HL-60 (cell line): ENCODE results near the gene SVBP.

Source experiments
- GABPA ChIP-seq: IDR thresholded peaks from 2 replicates; pipeline ENCODE4 v1.6.1; 2012; ENCODE audit warnings: low read depth
- POLR2AphosphoS5 ChIP-seq: IDR thresholded peaks from 2 replicates; pipeline ENCODE4 v1.6.1; 2012; ENCODE audit warnings: low read depth
- TF ChIP-seq, protein P1 (sequence below): IDR thresholded peaks from one replicate; pipeline ENCODE4 v1.5.1; 2011; ENCODE audit warnings: low read length, control low read depth, inconsistent platforms; ENCODE audit not compliant: insufficient read depth

DNA sequence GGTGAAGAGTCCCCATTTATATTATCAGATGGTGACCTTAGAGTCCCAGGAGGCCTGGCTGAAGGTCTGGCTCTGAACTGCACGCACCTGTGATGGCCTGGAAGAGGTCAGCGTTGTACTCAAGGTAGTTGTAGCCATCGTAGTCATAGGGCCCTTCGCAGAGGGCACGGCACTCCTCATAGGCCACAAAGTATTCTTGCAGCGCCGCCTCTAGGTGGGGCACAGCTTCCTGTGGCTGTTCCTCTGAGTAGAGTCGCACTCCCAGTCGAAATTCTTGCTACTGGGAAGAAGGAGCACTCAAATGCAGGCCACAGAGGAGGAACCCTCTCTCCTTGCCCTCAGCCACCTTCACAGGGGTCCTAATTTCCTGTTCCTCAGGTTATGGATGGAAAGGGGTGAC is 58.1 kb downstream of the SVBP start:
- TF ChIP-seq, protein P1, sequence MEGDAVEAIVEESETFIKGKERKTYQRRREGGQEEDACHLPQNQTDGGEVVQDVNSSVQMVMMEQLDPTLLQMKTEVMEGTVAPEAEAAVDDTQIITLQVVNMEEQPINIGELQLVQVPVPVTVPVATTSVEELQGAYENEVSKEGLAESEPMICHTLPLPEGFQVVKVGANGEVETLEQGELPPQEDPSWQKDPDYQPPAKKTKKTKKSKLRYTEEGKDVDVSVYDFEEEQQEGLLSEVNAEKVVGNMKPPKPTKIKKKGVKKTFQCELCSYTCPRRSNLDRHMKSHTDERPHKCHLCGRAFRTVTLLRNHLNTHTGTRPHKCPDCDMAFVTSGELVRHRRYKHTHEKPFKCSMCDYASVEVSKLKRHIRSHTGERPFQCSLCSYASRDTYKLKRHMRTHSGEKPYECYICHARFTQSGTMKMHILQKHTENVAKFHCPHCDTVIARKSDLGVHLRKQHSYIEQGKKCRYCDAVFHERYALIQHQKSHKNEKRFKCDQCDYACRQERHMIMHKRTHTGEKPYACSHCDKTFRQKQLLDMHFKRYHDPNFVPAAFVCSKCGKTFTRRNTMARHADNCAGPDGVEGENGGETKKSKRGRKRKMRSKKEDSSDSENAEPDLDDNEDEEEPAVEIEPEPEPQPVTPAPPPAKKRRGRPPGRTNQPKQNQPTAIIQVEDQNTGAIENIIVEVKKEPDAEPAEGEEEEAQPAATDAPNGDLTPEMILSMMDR: no peak
- no peak for TF ChIP-seq POLR2AphosphoS5
- TF ChIP-seq GABPA: no peak
